ENCODE results near the gene ACAD9. TPM values are rescaled to one million over a fixed set of nuclear protein-coding genes. Genes with fewer than 3 reads are reported as not detected.

ACAD9 gene
- total and polyA plus RNA-seq, 2 of the 13 experiments (the other 11 are each of a cell fraction or from before 2014, with no cell fraction given) = 15.3 to 38.2 TPM

DNA sequence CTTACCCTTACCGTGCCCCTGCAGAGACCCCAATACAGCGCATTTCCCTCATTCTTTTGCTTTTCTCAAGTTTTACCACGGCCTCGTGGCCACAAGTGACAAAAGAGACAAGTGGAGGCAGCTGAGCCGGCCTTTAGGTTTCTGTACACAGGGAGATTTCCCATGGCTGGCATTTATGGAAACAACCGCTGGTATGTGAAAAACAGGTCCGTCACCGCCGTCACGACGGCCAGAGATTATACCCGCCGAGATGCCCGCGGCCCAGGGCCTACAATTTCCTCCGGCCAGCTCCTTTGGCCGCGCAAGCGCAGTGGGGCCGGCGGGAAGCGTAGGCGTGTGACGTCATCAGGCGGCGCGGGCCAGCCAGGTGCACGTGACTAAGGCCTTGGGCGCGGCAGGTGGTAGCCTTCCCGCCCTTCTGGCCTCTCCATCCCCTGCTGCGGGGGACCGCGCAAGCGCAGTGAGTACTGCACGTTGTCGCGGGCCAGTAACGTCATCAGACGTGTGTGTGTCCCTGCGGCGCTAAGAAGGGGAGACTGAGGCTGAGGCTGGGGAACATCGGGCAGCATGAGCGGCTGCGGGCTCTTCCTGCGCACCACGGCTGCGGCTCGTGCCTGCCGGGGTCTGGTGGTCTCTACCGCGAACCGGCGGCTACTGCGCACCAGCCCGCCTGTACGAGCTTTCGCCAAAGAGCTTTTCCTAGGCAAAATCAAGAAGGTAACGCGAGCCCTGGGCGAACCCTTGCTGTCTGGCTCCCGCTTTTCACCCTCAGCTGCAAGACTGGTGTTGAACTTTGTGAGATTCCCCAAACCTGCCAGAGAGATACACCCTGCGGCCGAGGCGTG, at the start of gene ACAD9 (continued):
- TF ChIP-seq, protein P1, sequence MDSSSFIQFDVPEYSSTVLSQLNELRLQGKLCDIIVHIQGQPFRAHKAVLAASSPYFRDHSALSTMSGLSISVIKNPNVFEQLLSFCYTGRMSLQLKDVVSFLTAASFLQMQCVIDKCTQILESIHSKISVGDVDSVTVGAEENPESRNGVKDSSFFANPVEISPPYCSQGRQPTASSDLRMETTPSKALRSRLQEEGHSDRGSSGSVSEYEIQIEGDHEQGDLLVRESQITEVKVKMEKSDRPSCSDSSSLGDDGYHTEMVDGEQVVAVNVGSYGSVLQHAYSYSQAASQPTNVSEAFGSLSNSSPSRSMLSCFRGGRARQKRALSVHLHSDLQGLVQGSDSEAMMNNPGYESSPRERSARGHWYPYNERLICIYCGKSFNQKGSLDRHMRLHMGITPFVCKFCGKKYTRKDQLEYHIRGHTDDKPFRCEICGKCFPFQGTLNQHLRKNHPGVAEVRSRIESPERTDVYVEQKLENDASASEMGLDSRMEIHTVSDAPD (CRISPR knock-in tag; IDR thresholded peaks at IDR 0.05) = 0 out of 2 replicates have a peak, but pooled peaks have one; percentile 73
- TF ChIP-seq, protein P2, sequence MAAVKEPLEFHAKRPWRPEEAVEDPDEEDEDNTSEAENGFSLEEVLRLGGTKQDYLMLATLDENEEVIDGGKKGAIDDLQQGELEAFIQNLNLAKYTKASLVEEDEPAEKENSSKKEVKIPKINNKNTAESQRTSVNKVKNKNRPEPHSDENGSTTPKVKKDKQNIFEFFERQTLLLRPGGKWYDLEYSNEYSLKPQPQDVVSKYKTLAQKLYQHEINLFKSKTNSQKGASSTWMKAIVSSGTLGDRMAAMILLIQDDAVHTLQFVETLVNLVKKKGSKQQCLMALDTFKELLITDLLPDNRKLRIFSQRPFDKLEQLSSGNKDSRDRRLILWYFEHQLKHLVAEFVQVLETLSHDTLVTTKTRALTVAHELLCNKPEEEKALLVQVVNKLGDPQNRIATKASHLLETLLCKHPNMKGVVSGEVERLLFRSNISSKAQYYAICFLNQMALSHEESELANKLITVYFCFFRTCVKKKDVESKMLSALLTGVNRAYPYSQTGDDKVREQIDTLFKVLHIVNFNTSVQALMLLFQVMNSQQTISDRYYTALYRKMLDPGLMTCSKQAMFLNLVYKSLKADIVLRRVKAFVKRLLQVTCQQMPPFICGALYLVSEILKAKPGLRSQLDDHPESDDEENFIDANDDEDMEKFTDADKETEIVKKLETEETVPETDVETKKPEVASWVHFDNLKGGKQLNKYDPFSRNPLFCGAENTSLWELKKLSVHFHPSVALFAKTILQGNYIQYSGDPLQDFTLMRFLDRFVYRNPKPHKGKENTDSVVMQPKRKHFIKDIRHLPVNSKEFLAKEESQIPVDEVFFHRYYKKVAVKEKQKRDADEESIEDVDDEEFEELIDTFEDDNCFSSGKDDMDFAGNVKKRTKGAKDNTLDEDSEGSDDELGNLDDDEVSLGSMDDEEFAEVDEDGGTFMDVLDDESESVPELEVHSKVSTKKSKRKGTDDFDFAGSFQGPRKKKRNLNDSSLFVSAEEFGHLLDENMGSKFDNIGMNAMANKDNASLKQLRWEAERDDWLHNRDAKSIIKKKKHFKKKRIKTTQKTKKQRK (IDR thresholded peaks at IDR 0.05; ENCODE audit: low read length) = no peak
- TF ChIP-seq ZNF446 (CRISPR knock-in tag; IDR thresholded peaks at IDR 0.05) (0 out of 2 replicates have a peak, but pooled peaks have one; percentile 26), ZC3H13 (CRISPR knock-in tag; IDR thresholded peaks at IDR 0.05) (peak; percentile 77; the same call in 1 of the 2 replicates), ISX (CRISPR knock-in tag; conservative IDR thresholded peaks at IDR 0.05) (peak; percentile 67), FOSL2 (CRISPR knock-in tag; IDR thresholded peaks at IDR 0.05) (peak; percentile 66), HNRNPLL (IDR thresholded peaks at IDR 0.05; ENCODE audit: low read depth, low read length, poor library complexity, severe bottlenecking) (peak; percentile 43), WIZ (CRISPR knock-in tag; IDR thresholded peaks at IDR 0.05) (no peak), NFIB (CRISPR knock-in tag; IDR thresholded peaks at IDR 0.05; ENCODE audit: borderline replicate concordance) (no peak), CENPX (CRISPR knock-in tag; IDR thresholded peaks at IDR 0.05) (no peak), NR1H2 (CRISPR knock-in tag; IDR thresholded peaks at IDR 0.05; ENCODE audit: borderline replicate concordance, low read depth) (0 out of 2 replicates have a peak, but pooled peaks have one; percentile 62), RXRA (CRISPR knock-in tag; IDR thresholded peaks at IDR 0.05) (peak; percentile 93), SALL2 (CRISPR knock-in tag; IDR thresholded peaks at IDR 0.05) (peak; percentile 78)
- TF ChIP-seq, protein P3, sequence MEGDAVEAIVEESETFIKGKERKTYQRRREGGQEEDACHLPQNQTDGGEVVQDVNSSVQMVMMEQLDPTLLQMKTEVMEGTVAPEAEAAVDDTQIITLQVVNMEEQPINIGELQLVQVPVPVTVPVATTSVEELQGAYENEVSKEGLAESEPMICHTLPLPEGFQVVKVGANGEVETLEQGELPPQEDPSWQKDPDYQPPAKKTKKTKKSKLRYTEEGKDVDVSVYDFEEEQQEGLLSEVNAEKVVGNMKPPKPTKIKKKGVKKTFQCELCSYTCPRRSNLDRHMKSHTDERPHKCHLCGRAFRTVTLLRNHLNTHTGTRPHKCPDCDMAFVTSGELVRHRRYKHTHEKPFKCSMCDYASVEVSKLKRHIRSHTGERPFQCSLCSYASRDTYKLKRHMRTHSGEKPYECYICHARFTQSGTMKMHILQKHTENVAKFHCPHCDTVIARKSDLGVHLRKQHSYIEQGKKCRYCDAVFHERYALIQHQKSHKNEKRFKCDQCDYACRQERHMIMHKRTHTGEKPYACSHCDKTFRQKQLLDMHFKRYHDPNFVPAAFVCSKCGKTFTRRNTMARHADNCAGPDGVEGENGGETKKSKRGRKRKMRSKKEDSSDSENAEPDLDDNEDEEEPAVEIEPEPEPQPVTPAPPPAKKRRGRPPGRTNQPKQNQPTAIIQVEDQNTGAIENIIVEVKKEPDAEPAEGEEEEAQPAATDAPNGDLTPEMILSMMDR (CRISPR knock-in tag; IDR thresholded peaks at IDR 0.05) = peak; percentile 17
- TF ChIP-seq, protein P4, sequence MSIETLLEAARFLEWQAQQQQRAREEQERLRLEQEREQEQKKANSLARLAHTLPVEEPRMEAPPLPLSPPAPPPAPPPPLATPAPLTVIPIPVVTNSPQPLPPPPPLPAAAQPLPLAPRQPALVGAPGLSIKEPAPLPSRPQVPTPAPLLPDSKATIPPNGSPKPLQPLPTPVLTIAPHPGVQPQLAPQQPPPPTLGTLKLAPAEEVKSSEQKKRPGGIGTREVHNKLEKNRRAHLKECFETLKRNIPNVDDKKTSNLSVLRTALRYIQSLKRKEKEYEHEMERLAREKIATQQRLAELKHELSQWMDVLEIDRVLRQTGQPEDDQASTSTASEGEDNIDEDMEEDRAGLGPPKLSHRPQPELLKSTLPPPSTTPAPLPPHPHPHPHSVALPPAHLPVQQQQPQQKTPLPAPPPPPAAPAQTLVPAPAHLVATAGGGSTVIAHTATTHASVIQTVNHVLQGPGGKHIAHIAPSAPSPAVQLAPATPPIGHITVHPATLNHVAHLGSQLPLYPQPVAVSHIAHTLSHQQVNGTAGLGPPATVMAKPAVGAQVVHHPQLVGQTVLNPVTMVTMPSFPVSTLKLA (IDR thresholded peaks at IDR 0.05) = peak; percentile 78
- TF ChIP-seq, protein P5, sequence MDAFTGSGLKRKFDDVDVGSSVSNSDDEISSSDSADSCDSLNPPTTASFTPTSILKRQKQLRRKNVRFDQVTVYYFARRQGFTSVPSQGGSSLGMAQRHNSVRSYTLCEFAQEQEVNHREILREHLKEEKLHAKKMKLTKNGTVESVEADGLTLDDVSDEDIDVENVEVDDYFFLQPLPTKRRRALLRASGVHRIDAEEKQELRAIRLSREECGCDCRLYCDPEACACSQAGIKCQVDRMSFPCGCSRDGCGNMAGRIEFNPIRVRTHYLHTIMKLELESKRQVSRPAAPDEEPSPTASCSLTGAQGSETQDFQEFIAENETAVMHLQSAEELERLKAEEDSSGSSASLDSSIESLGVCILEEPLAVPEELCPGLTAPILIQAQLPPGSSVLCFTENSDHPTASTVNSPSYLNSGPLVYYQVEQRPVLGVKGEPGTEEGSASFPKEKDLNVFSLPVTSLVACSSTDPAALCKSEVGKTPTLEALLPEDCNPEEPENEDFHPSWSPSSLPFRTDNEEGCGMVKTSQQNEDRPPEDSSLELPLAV (CRISPR knock-in tag; conservative IDR thresholded peaks at IDR 0.05; ENCODE audit: low read depth) = no peak; the same call in 1 of the 2 replicates

Measured in HepG2 (cell line).